HFFc6 (cell line): Measurements from ENCODE around the gene NFASC. TPM values are rescaled to one million over a fixed set of nuclear protein-coding genes. Genes with fewer than 3 reads are reported as not detected.

Experiments used
- DNase-seq: peaks from one replicate; pipeline ENCODE4 v3.0.0-alpha.2; 2018
- H3K27ac Mint-ChIP-seq: 2 replicates; pipeline ENCODE4 v1.8.0; 2020; ENCODE audit warnings: mild to moderate bottlenecking, mixed read lengths
- H3K27me3 Mint-ChIP-seq: 2 replicates; pipeline ENCODE4 v1.8.0; 2021; ENCODE audit warnings: mild to moderate bottlenecking, moderate library complexity, mixed read lengths; ENCODE audit not compliant: insufficient read depth
- H3K36me3 Mint-ChIP-seq: 2 replicates; pipeline ENCODE4 v1.8.0; 2021; ENCODE audit warnings: low read depth, mixed read lengths
- H3K4me1 Mint-ChIP-seq: 2 replicates; pipeline ENCODE4 v1.8.0; 2020; ENCODE audit warnings: low read depth, mixed read lengths
- H3K4me3 Mint-ChIP-seq: 2 replicates; pipeline ENCODE4 v1.8.0; 2020; ENCODE audit warnings: mild to moderate bottlenecking, moderate library complexity, mixed read lengths
- H3K9me3 Mint-ChIP-seq: 2 replicates; pipeline ENCODE4 v1.8.0; 2020; ENCODE audit warnings: mild to moderate bottlenecking, mixed read lengths
- total RNA-seq, 6 experiments: library from RNA; stranded (reverse); fragmentation: NEBNext Ultra II Directional; extraction: Animal tissue kit (Norgen Biotek cat#: 25700); gene quantifications; 2 replicates in 1 of 6; 3 replicates in 5 of 6; pipeline ENCODE4 v1.2.3, GENCODE V29; 2021
- TF ChIP-seq, protein P1 (sequence below): fragments of 200-600 bp; sonication (generic); IDR thresholded peaks from 2 replicates; pipeline ENCODE4 v1.5.0; 2021; ENCODE audit warnings: antibody characterized with exemption, mild to moderate bottlenecking

Gene NFASC
- total RNA-seq, 6 experiments from 2014 or later = 4.7 to 11.7 (median 9.9) TPM

DNA sequence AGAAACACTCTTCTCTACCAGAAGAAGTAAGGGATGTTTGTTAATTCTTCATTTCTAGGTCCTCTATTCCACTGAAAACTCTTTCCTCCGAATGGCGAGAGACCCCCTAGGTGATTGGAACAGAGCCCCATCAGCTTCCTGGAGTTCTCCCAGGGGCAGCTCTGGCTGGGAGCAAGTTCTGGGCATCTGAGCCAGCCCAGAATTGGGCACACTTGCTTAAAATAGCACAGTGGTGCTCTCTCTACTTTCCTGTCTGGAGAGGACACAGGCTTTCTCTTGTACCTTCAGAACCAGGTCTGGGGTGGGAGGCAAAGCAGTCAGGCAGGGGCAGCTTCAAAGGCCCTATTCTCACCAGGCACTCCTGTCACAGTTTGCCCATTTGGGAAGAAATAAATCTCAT lies 89.2 kb downstream of the NFASC start:
- TF ChIP-seq, protein P1, sequence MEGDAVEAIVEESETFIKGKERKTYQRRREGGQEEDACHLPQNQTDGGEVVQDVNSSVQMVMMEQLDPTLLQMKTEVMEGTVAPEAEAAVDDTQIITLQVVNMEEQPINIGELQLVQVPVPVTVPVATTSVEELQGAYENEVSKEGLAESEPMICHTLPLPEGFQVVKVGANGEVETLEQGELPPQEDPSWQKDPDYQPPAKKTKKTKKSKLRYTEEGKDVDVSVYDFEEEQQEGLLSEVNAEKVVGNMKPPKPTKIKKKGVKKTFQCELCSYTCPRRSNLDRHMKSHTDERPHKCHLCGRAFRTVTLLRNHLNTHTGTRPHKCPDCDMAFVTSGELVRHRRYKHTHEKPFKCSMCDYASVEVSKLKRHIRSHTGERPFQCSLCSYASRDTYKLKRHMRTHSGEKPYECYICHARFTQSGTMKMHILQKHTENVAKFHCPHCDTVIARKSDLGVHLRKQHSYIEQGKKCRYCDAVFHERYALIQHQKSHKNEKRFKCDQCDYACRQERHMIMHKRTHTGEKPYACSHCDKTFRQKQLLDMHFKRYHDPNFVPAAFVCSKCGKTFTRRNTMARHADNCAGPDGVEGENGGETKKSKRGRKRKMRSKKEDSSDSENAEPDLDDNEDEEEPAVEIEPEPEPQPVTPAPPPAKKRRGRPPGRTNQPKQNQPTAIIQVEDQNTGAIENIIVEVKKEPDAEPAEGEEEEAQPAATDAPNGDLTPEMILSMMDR = no peak
- no peaks in the 10 kb centered on the region for H3K4me1 Mint-ChIP-seq
- no peaks in the 10 kb centered on the region for H3K9me3 Mint-ChIP-seq
- no peak for DNase-seq
- H3K27me3 Mint-ChIP-seq = peaks cover 33% of the 10 kb centered on the region
- H3K36me3 Mint-ChIP-seq = no peaks in the 10 kb centered on the region
- no peak overlapping the region for H3K4me3 Mint-ChIP-seq
- no peak overlapping the region for H3K27ac Mint-ChIP-seq

DNA sequence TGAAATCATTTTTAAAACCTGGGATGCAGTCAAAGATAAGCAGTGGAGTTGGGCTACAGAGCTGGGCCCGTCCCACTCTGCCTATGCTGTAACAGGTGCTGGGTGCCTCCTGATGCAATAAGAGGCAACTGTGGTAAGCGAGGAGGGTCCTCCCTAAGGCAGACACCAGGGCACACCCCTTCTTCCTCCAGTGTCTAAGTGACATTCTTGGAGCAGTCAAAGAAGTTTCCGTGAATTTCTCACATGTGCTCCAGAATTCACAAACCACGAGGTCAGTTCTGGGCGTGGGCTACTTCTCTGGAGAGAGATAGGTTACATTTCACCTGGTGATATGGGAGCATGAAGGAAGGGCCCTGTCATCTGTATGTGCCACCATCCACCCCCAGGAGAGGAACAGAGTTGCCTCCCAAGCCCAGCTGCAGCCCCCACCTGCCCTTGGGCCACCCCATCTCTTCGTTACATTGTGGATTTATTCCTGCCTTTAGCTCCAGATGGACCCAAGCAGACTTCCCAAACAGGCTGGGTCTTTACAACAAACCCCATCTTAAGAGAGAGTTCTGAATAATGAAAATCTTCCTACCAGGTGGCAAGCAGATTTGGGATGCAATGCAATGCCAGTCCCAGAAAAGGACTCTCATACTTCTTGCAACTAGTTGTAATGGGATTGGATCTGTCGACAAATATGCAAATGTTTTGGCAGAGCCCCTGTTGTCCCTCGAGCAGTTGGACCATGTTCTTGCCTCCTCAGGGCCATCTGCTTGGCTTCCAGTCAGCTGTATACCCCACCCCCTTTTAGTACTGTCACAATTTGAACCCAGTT lies 89.9 kb downstream of the NFASC start:
- Mint-ChIP-seq H3K27ac (no peak overlapping the region), H3K4me3 (no peak overlapping the region), H3K27me3 (peaks cover 33% of the 10 kb centered on the region), H3K36me3 (no peaks in the 10 kb centered on the region), H3K4me1 (no peaks in the 10 kb centered on the region), H3K9me3 (no peaks in the 10 kb centered on the region)
- TF ChIP-seq, protein P1 = no peak
- no peak for DNase-seq

DNA sequence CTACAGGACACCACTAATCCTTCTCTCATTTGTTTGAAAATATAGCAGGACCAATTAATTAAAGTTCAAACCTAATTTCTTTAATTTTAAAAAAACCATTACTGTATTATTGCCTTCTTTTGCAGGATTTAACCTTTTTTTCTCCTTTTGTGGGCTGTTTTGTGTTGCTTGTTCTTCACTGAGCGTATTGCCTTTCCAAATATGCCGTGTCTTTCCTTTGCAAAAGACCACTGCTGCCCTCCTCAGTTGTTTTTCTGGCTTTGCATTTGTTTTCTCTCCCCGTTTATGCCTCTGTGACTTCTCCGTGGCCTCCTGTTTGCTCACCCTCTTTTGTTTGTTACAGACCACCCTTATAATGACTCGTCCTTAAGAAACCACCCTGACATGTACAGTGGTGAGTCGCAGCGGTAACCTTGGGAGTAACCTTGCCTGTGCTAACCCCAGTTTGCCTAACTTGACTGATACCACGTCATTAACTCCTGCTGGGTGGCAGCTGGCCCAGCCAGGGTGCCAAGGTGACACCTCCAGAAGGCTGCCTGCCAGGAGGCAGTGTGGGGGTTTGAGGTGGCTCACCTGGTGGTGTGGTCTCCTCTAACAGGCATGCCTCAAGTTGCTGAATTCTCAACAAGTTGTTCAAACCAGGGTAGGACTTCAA lies 91.2 kb downstream of the NFASC start:
- no peaks in the 10 kb centered on the region for H3K36me3 Mint-ChIP-seq
- TF ChIP-seq, protein P1 = no peak
- H3K27me3 Mint-ChIP-seq = peaks cover 33% of the 10 kb centered on the region
- DNase-seq = no peak
- H3K4me1 Mint-ChIP-seq = no peaks in the 10 kb centered on the region
- H3K9me3 Mint-ChIP-seq = no peaks in the 10 kb centered on the region
- H3K4me3 Mint-ChIP-seq = no peak overlapping the region
- no peak overlapping the region for H3K27ac Mint-ChIP-seq

DNA sequence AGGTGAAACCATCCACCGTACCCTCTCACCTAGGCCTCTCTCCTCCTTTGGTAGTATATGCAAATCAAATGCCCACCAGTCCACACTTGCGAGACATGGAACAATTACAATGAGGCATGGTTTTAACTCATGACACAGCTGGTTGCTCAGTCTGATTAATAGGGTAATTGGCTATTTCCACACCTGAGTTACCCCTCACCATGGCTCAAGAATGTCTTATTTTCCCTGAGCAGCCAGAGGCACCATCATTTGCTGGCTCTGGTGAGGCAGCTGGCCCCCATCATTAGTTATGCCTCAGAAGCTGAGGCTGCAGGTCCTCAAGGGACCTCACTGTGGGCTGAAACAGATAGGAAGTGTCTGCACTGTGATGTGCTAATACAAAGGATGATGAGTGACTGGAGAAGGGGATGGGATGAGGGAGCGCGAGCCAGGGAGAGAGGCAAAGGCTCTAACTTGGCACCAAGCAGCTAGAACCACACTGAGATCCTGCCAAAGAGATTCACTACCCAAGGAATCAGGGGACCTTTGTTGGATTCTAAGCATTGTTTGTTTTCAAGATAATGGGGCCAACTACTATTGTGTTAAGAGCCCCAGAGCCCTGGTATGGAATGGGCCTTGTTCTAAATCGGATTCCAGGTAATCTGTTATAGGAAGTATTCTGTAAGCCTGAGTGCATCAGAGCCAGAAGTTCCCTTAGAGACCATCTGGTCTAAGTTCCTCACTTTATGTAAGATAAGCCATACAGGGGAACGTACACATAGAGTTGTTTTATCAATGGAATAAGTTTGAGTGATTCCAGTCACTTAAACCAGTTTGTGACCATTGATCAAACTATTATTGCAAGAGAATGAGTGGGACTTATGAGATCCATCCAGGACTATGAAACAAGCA lies 92.3 kb downstream of the NFASC start:
- no peaks in the 10 kb centered on the region for H3K9me3 Mint-ChIP-seq
- no peak for DNase-seq
- no peak overlapping the region for H3K27ac Mint-ChIP-seq
- TF ChIP-seq, protein P1 = no peak
- peaks cover 23% of the 10 kb centered on the region for H3K27me3 Mint-ChIP-seq
- no peaks in the 10 kb centered on the region for H3K4me1 Mint-ChIP-seq
- H3K4me3 Mint-ChIP-seq = no peak overlapping the region
- H3K36me3 Mint-ChIP-seq = no peaks in the 10 kb centered on the region

DNA sequence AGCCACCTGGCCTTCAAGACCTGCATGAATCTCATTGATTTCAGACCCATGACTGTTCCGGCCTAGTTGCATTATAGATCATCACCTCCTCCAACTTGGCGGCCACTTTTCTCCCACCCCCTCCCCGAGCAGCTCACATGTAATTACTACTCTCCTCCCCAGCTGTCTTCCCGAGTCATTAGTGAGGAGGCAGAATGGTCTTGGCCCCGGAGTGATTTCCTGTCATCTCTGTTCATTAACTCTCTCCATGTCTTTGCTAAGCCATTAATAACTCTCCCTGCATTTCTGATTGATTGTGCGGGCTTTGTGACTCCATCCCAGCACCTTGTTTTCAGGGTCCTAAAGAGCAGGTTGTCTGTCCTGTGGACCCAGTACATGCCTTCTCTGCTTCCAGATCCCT lies 96.8 kb downstream of the NFASC start:
- no peak overlapping the region for H3K4me3 Mint-ChIP-seq
- peaks cover 15% of the 10 kb centered on the region for H3K4me1 Mint-ChIP-seq
- no peaks in the 10 kb centered on the region for H3K9me3 Mint-ChIP-seq
- H3K27ac Mint-ChIP-seq = no peak overlapping the region
- DNase-seq = no peak
- no peaks in the 10 kb centered on the region for H3K36me3 Mint-ChIP-seq
- TF ChIP-seq, protein P1 = no peak
- H3K27me3 Mint-ChIP-seq = peaks cover 26% of the 10 kb centered on the region
